Heart left ventricle (tissue), 16 donors: ENCODE data around the gene IGSF9. TPM values are rescaled to one million over a fixed set of nuclear protein-coding genes. Genes with fewer than 3 reads are reported as not detected.
A peak's percentile ranks its signal among the peaks of the same experiment; 100 is the strongest.

Experiments
- ATAC-seq, 4 donors: fragments of 200-7000 bp; cut with Tn5 transposase; one replicate each; pipeline ENCODE4 v1.9.1; 2020 to 2022; ENCODE audit warnings: moderate library complexity in 4 of 4, mild to moderate bottlenecking in 3 of 4, moderate number of reproducible peaks in 1 of 4
- DNase-seq, 5 donors: peaks; one replicate each; pipeline ENCODE4 v3.0.0-alpha.2; 2020
- H3K27ac ChIP-seq, 12 donors: fragments of 200-600 bp; sonication (generic) in 4 of 12; one replicate each; pipeline versions ENCODE4 v1.5.0 to v1.8.0; 2016 to 2022; ENCODE audit warnings: mild to moderate bottlenecking in 2 of 12
- H3K27me3 ChIP-seq, 9 donors: fragments of 200-600 bp; sonication (generic) in 2 of 9; one replicate each; pipeline versions ENCODE4 v1.5.1 to v1.8.0; 2016 to 2022; ENCODE audit warnings: mild to moderate bottlenecking in 3 of 9
- H3K36me3 ChIP-seq, 9 donors: fragments of 200-600 bp; sonication (generic) in 2 of 9; one replicate each; pipeline versions ENCODE4 v1.5.0 to v1.8.0; 2018 to 2022; ENCODE audit warnings: mild to moderate bottlenecking in 2 of 9
- H3K4me1 ChIP-seq, 12 donors: fragments of 200-600 bp; sonication (generic) in 4 of 12; one replicate each; pipeline versions ENCODE4 v1.5.0 to v1.8.0; 2016 to 2022; ENCODE audit warnings: mild to moderate bottlenecking in 3 of 12
- H3K4me3 ChIP-seq, 12 donors: fragments of 200-600 bp; sonication (generic) in 4 of 12; one replicate each; pipeline versions ENCODE4 v1.5.0 to v1.8.0; 2017 to 2022; ENCODE audit warnings: mild to moderate bottlenecking in 9 of 12, moderate library complexity in 4 of 12
- H3K9me3 ChIP-seq, 12 donors: fragments of 200-600 bp; sonication (generic) in 4 of 12; one replicate each; pipeline versions ENCODE4 v1.5.0 to v1.8.0; 2016 to 2022; ENCODE audit warnings: mild to moderate bottlenecking in 1 of 12
- POLR2A ChIP-seq, 2 donors: fragments of 450-650 bp; IDR thresholded peaks; one replicate each; pipeline ENCODE4 v1.6.1; 2017; ENCODE audit warnings: antibody characterized with exemption in 2 of 2, mild to moderate bottlenecking in 2 of 2, moderate library complexity in 2 of 2
- WGBS, 4 donors: extraction: QIAGEN DNeasy Blood & Tissue Kit in 2 of 4; methylation state at CpG; one replicate each; pipeline versions ENCODE4 v1.1.5 to v1.1.7; 2013 to 2018; 5-methylcytosine and 5-hydroxymethylcytosine counted together
- intact Hi-C, 10 donors: fragments of 100-400 bp; cut with DNase I; formaldehyde crosslinking; loops; one replicate each; pipeline versions ENCODE4 v1.11.1 to v1.14.2; 2022
- polyA plus RNA-seq, 2 donors: library from polyadenylated mRNA; stranded (reverse); fragments of 200-250 nt; gene quantifications; one replicate each; pipeline ENCODE4 v1.2.3, GENCODE V29; 2013
- total RNA-seq, 9 donors: library from RNA; depleted of rRNA in 2 of 9; stranded (reverse); fragments of >200 nt in 2 of 9; fragmentation: NEBNext Ultra II Directional in 3 of 9; extraction: Animal tissue kit (Norgen Biotek cat#: 25700) in 3 of 9; gene quantifications; one replicate each; pipeline versions ENCODE4 v1.1.0 to v1.2.4, GENCODE V29; 2016 to 2023
- TF ChIP-seq, protein P1 (sequence below), 12 donors: fragments of 200-600 bp; sonication (generic) in 4 of 12; IDR thresholded peaks; one replicate each; pipeline versions ENCODE4 v1.5.0 to v1.8.0; 2018 to 2022; ENCODE audit warnings: antibody characterized with exemption in 12 of 12, mild to moderate bottlenecking in 5 of 12
- donor health status: ischemic (EF 13 %, LVEDD 7.1; RV severe dilation, severe dysfunction).
- donor health status: healthy with polysubstance abuse.
- donor health status: DM: no; HTN: yes; CAD: no.
- donor health status: DM: no; HTN: no; CAD: no.
- donor health status: ischemic (EF 25% LVEDD 6.9; RV normal size, moderate dysfunction).
- donor health status: ischemic (EF 25% LVEDD 5.7; RV mildly dilated, moderate dysfunction).
- donor health status: healthy.
- donor health status: DM: yes; HTN: yes; CAD: no.
- donor health status: ischemic (EF 35%, LVEDD 5.7; RV mildly dilated, moderate dysfunction).
- donor health status: nonischemic (EF 11% LVEDD 7.7; RV severe dilation, severe dysfunction).
- donor health status: DM: yes; HTN: yes; CAD: no.
- donor health status: PGD.
- donor health status: ischemic (EF 29% LVEDD 5.4; RV normal size, mild dysfunction).
- donor health status: nonischemic (EF 23%, LVEDD 6.1; RV moderate dilation, normal function).

Gene IGSF9
- total and polyA plus RNA-seq, 11 donors = 0.06 to 4.8 (median 0.12) TPM; not detected in 6

DNA sequence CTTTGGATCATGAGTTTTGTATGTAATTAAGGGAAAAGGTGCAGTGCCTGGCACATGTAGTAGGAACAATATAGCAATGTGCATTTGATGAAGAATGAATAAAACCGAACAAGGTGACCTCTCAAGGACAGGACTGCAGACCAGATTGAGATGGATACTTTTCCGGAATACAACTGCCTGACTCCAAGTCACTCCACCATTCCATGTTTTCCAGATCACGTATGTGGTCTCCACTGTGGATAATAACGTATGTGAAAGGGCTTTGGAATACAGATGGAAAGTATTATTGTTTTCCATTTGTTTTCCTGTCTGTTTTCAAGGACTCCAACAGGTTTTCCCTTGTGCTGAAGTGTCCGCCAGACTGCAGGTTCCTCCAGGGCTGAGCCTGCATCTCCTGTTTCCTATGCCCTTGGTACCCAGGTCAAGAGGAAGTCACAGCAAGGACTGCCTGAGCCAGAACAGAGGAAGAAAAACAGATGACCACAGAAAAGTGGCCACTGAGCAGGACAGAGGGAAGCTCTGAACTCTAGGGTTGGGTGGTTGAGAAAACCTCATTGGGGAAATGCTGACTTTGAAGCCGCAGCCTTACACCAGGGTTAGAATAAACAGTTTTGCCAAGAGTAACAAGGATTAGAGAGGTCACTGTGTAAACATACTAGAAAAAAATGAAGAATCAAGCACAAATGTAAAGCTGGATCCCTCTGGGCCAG is 49.4 kb downstream of the IGSF9 start:
- Histone ChIP-seq H3K4me1 (peaks cover 0 to 59% (median 23%) of the 10 kb centered on the region in 12 donors), H3K27ac (peak overlapping the region in 3 of 12 donors; percentile 12 to 72 (median 28)), H3K36me3 (no peaks in the 10 kb centered on the region), H3K27me3 (no peaks in the 10 kb centered on the region), H3K4me3 (no peak overlapping the region), H3K9me3 (no peaks in the 10 kb centered on the region)
- intact Hi-C loops = loop anchor here in 1 of 10 donors (10.0 kb wide), 1 partner anchor 731 kb away; no protein-coding TSS in a partner anchor
- TF ChIP-seq, protein P1, sequence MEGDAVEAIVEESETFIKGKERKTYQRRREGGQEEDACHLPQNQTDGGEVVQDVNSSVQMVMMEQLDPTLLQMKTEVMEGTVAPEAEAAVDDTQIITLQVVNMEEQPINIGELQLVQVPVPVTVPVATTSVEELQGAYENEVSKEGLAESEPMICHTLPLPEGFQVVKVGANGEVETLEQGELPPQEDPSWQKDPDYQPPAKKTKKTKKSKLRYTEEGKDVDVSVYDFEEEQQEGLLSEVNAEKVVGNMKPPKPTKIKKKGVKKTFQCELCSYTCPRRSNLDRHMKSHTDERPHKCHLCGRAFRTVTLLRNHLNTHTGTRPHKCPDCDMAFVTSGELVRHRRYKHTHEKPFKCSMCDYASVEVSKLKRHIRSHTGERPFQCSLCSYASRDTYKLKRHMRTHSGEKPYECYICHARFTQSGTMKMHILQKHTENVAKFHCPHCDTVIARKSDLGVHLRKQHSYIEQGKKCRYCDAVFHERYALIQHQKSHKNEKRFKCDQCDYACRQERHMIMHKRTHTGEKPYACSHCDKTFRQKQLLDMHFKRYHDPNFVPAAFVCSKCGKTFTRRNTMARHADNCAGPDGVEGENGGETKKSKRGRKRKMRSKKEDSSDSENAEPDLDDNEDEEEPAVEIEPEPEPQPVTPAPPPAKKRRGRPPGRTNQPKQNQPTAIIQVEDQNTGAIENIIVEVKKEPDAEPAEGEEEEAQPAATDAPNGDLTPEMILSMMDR (IDR thresholded peaks at IDR 0.05) = no peak
- DNase-seq = peak in 3 of 5 donors; percentile 35 to 41 (median 36)
- WGBS, 4 donors = 56 to 65% (median 61%) methylated on average over 6 of the region's 6 CpGs
- peak; percentile 37 to 69 (median 46) for ATAC-seq

DNA sequence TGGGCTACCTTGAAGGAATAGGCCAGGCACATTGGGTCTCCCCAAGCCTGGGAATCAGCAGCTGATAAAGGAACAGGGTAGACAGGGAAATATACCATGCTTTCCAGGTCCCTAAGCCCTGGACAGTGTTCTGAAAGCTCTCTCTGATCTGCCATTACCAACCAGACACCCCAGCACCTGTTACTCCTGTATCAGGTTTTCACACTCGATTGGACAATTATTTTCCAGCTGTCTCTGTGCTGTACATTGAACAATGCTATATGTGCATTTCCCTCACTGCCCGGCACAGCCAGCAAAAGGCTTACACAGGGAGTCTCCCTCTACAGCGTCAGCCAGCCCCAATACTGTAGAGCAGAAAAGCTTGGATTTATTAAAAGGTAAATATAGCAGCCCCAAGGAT is 50.1 kb downstream of the IGSF9 start:
- H3K4me3 ChIP-seq = no peak overlapping the region
- intact Hi-C loops = loop anchor here in 1 of 10 donors (10.0 kb wide), 1 partner anchor 730 kb away; no protein-coding TSS in a partner anchor
- no peaks in the 10 kb centered on the region for H3K27me3 ChIP-seq
- no peak for TF ChIP-seq POLR2A (IDR thresholded peaks at IDR 0.05)
- TF ChIP-seq, protein P1 (IDR thresholded peaks at IDR 0.05) = no peak
- no peak for DNase-seq
- no peaks in the 10 kb centered on the region for H3K9me3 ChIP-seq
- 74 to 85% (median 78%) methylated on average over 3 of the region's 3 CpGs for WGBS, 4 donors
- ATAC-seq = no peak
- H3K27ac ChIP-seq = no peak overlapping the region
- H3K4me1 ChIP-seq = peaks cover 0 to 59% (median 24%) of the 10 kb centered on the region in 12 donors
- H3K36me3 ChIP-seq = no peaks in the 10 kb centered on the region

DNA sequence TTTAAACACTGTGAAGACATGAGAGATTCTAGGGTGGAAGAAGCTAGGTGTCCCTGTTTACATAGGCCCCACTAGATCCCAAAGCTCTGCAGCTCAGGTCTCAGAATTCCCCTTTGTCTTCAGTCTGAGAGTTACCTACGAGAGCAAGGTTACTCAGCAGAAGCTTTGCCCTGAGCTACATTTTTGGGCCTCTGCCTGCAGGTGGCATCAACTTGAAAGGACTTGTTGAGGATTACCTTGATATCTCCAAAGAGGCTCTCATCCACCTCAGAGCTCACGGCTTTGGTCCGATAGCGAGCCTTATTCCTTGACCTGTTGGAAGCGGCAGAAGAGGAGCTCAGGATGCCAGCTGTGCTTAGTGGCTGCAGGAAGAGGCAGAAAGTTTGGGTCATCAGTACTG is 52.5 kb downstream of the IGSF9 start:
- H3K4me3 ChIP-seq = no peak overlapping the region
- TF ChIP-seq, protein P1 (IDR thresholded peaks at IDR 0.05) = no peak
- no peak for TF ChIP-seq POLR2A (IDR thresholded peaks at IDR 0.05)
- H3K9me3 ChIP-seq = no peaks in the 10 kb centered on the region
- no peaks in the 10 kb centered on the region for H3K27me3 ChIP-seq
- intact Hi-C loops = loop anchor here in 7 of 10 donors (5.0 to 10.0 kb wide), 5 partner anchors 39 to 731 kb away; partner anchors contain the start of gene DUSP23 (in 5 of the 7)
- peaks cover 0 to 62% (median 24%) of the 10 kb centered on the region in 12 donors for H3K4me1 ChIP-seq
- no peak for DNase-seq
- H3K27ac ChIP-seq = no peak overlapping the region
- no peak for ATAC-seq
- WGBS, 4 donors = 85 to 90% (median 87%) methylated on average over 5 of the region's 5 CpGs
- no peaks in the 10 kb centered on the region for H3K36me3 ChIP-seq
